Raji (cell line): Measurements from ENCODE around the gene PRRX1.

ENCODE experiments used
- POLR2A ChIP-seq: IDR thresholded peaks from 2 replicates; pipeline ENCODE4 v1.6.1; 2011; ENCODE audit warnings: low read depth, low read length, control low read depth; ENCODE audit not compliant: insufficient read depth

Gene PRRX1

GRCh38 chr1:170674239-170674638 is 10.3 kb downstream of the PRRX1 start:
- TF ChIP-seq POLR2A: no peak

- no peak for TF ChIP-seq POLR2A
Observed at GRCh38 chr1:170674986-170675385, 11.1 kb downstream of the PRRX1 start.

- no peak for TF ChIP-seq POLR2A
Observed at GRCh38 chr1:170675865-170676264, 11.9 kb downstream of the PRRX1 start.

GRCh38 chr1:170676628-170677027 is 12.7 kb downstream of the PRRX1 start:
- no peak for TF ChIP-seq POLR2A

- no peak for TF ChIP-seq POLR2A
Observed at GRCh38 chr1:170678027-170678600, 14.2 kb downstream of the PRRX1 start.

GRCh38 chr1:170680428-170680827 is 16.5 kb downstream of the PRRX1 start:
- TF ChIP-seq POLR2A: no peak

- no peak for TF ChIP-seq POLR2A
Observed at GRCh38 chr1:170682169-170682568, 18.2 kb downstream of the PRRX1 start.

- no peak for TF ChIP-seq POLR2A
Observed at GRCh38 chr1:170682809-170683208, 18.9 kb downstream of the PRRX1 start.

- no peak for TF ChIP-seq POLR2A
Observed at GRCh38 chr1:170685166-170685565, 21.2 kb downstream of the PRRX1 start.

GRCh38 chr1:170686291-170686690 is 22.4 kb downstream of the PRRX1 start:
- no peak for TF ChIP-seq POLR2A

GRCh38 chr1:170687621-170688020 is 23.7 kb downstream of the PRRX1 start:
- TF ChIP-seq POLR2A: no peak

GRCh38 chr1:170691258-170691657 is 27.3 kb downstream of the PRRX1 start:
- no peak for TF ChIP-seq POLR2A

- TF ChIP-seq POLR2A: no peak
Observed at GRCh38 chr1:170692866-170693575, 29.1 kb downstream of the PRRX1 start.

GRCh38 chr1:170694172-170694926 is 30.4 kb downstream of the PRRX1 start:
- no peak for TF ChIP-seq POLR2A

- no peak for TF ChIP-seq POLR2A
Observed at GRCh38 chr1:170695955-170696590, 32.1 kb downstream of the PRRX1 start.
